Measurements from ENCODE around the gene MPND. TPM values are rescaled to one million over a fixed set of nuclear protein-coding genes. Genes with fewer than 3 reads are reported as not detected.

MPND gene
- total and polyA plus RNA-seq, 2 of the 13 experiments (the other 11 are each of a cell fraction or from before 2014, with no cell fraction given), result 10.8 to 15.8 TPM

GRCh38 chr19:4297901-4298809 lies 45.2 kb upstream of the MPND start (continued):
- no peak for TF ChIP-seq AGO2 (optimal IDR thresholded peaks at IDR 0.05; ENCODE audit: low read depth, low read length)
- no peak for TF ChIP-seq ZNF326 (CRISPR knock-in tag; IDR thresholded peaks at IDR 0.05; ENCODE audit: borderline replicate concordance)
- TF ChIP-seq IKZF5 (CRISPR knock-in tag; IDR thresholded peaks at IDR 0.05), result no peak
- TF ChIP-seq HMGA1 (CRISPR knock-in tag; conservative IDR thresholded peaks at IDR 0.05), result no peak
- no peak for TF ChIP-seq SOX13 (IDR thresholded peaks at IDR 0.05)
- TF ChIP-seq SOX13 (CRISPR knock-in tag; conservative IDR thresholded peaks at IDR 0.05 in 1 of 2, IDR thresholded peaks at IDR 0.05 in 1 of 2), result no peak
- TF ChIP-seq NFATC3 (CRISPR knock-in tag; IDR thresholded peaks at IDR 0.05), result no peak
- TF ChIP-seq SAP130 (CRISPR knock-in tag; IDR thresholded peaks at IDR 0.05; ENCODE audit: low read depth), result no peak
- no peak for TF ChIP-seq ZNF530 (CRISPR knock-in tag; IDR thresholded peaks at IDR 0.05; ENCODE audit: low read depth)
- peak; percentile 63 for TF ChIP-seq STAG1 (CRISPR knock-in tag; IDR thresholded peaks at IDR 0.05)
- TF ChIP-seq ZBTB39 (CRISPR knock-in tag; IDR thresholded peaks at IDR 0.05), result no peak
- TF ChIP-seq PAXIP1 (CRISPR knock-in tag; conservative IDR thresholded peaks at IDR 0.05), result no peak
- no peak for TF ChIP-seq ZNF335 (CRISPR knock-in tag; IDR thresholded peaks at IDR 0.05)
- TF ChIP-seq ZNF644 (CRISPR knock-in tag; IDR thresholded peaks at IDR 0.05; ENCODE audit: low read depth), result no peak
- TF ChIP-seq ZFP36 (IDR thresholded peaks at IDR 0.05; ENCODE audit: borderline replicate concordance, low read depth, low read length, partially characterized antibody), result no peak
- TF ChIP-seq ZNF773 (CRISPR knock-in tag; IDR thresholded peaks at IDR 0.05; ENCODE audit: borderline replicate concordance), result no peak
- TF ChIP-seq NCOR1 (IDR thresholded peaks at IDR 0.05; ENCODE audit: borderline replicate concordance, low read length), result no peak
- TF ChIP-seq ZBTB10 (CRISPR knock-in tag; IDR thresholded peaks at IDR 0.05; ENCODE audit: borderline replicate concordance), result no peak
- 0 out of 2 replicates have a peak, but pooled peaks have one; percentile 44 for TF ChIP-seq ZFX (CRISPR knock-in tag; IDR thresholded peaks at IDR 0.05; ENCODE audit: low read depth)

All from HepG2 (cell line).